HG02943 (cell line): ENCODE data around the gene INPP5D.
"Not testable (repeated sequence)": the region's sequence is repeated elsewhere in the genome, so short reads cannot be mapped to it uniquely, and the experiment has no call there.

Experiments
- ATAC-seq: cut with Tn5 transposase; IDR thresholded peaks from one replicate; pipeline ENCODE4 v1.9.1; 2021; ENCODE audit warnings: mild to moderate bottlenecking, low read depth, moderate library complexity; ENCODE audit not compliant: unreplicated experiment

The INPP5D gene

GRCh38 chr2:233112776-233113452, 52.8 kb downstream of the INPP5D start:
- no peak for ATAC-seq

- ATAC-seq = no peak
Observed at GRCh38 chr2:233114421-233114861, 54.3 kb downstream of the INPP5D start.

DNA sequence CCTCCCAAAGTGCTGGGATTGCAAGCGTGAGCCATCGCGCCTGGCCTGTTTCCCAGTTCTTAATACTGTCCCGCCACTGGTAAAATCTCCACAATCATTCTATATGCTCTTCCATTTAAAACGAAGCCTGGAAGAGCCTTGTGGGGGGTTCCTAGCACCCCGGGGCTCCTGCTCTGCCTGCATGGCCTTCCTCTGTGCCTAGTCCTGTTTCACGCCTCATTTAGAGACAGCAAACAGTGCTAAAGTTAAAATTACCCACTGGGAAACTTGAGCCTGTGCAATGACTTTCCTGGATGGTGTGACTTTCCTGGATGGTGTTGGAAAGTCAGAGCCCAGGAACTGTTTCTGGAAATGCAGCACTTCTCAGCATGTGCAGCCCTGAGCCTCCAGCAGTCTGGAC, 55.0 kb downstream of the INPP5D start:
- ATAC-seq = no peak

GRCh38 chr2:233115741-233116140, 55.6 kb downstream of the INPP5D start:
- ATAC-seq = no peak

DNA sequence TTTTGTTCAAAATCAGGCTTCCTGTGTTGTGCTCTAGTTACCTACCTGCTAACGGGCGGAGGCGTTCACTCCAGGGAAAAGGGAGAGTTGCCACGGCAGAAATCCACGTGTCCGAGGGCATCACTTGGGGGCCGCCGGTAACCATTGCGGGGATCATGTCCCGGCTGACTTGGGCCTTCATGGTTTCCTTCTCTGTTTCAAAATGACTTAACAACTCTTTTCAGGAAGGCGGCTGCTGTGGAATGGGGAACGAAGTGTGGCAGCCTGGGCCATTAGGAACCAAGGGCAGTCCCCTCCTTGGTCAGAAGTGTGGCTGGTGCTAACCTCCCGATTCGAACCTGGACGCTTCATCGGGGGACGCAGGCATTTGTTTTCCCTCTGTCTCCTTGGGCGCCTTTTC, 56.8 kb downstream of the INPP5D start:
- no peak for ATAC-seq

DNA sequence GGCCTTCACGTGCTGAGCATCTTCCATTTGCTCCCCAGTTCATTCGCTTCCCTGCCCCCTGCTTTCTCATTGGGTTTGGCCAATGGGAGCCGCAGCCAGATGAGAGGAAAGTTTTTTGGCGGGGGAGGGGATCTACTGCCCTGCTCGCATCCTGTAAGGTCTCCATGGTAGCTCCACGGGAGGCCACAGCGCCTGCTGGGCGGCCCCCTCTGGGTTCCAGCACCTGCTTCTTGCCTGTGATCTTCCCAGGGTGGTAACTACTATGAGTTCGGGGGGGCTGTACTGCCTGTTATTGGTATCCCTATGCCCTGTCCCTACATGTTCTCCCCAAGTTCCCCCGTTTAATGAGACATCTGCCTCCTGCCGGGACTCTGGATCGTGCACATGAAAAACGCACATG, 57.2 kb downstream of the INPP5D start:
- no peak for ATAC-seq

DNA sequence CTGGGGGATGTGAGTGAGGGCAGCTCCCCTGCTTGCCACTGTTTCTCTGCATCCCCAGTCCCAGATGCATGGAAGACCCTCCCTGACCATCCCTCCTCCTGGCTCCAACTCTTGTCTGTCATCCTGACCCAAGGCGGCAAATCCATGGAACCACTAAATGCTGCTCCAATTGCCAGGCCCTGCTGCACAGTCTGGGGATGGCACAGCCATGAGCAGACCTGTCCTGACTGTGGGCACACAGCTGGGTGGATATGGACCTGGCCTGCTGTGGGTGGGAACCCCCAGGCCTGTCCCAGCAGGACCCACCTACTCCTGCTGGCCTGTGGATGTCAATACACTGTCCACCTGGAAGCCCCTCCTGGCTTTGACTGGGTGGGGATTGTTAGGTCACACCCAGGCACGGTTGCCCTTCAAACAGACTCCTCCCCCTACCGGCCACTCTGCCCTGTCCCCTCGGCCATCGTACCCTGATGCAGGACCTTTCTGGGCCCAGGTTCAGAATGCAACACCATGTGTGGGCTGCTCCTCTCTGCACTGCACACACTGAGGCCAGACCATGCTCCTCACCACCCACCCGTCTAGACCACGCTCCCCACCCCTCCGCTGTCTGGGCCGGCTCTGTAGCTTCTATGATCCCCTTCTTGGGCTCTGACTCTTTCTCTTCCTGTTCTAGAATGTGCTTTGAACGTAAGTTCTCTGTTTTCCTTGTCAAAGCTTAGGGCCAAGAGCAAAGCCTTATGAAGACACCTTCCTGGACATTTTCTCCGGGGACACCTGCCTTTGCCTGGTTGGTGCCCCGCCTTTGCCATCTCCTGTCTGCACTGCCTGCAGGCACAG, 57.9 kb downstream of the INPP5D start:
- ATAC-seq = no peak

- ATAC-seq = no peak
Observed at GRCh38 chr2:233118648-233119000, 58.5 kb downstream of the INPP5D start.

DNA sequence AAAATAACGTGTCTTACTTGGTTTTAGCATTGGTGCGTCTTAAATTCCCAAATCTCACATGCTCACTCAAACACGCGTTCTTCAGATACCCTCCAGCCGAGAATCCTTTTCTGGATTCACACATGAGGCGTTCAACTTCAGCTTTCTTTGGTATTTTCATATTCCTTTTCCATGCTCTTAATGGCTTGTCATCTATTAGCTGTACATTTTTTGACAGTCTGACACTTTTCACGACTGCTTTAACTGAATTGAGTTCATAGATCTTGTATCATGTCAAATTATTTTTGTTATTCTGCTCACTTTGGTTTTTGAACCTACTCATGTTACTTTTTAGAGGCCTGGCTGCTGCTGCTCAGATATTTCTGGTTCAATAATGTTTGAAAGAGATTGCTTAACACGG, 59.0 kb downstream of the INPP5D start:
- no peak for ATAC-seq

- no peak for ATAC-seq
Observed at GRCh38 chr2:233119806-233120205, 59.7 kb downstream of the INPP5D start.

- ATAC-seq = no peak
Observed at GRCh38 chr2:233120459-233120858, 60.3 kb downstream of the INPP5D start.

DNA sequence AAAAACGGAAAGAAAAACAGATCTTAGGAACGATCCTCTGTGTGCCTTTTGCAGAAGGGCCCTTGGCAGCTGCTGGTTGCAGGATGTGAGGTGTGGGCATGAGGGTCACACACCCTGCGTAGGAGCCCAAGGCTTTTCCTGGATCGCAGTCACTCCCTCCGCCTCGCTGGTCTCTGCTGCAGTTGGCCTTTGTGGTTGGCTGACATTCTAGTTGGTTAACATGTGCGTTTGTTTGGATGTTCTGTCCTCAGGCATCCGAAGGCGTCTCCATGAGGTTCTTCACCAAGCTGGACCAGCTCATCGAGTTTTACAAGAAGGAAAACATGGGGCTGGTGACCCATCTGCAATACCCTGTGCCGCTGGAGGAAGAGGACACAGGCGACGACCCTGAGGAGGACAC, 61.7 kb downstream of the INPP5D start:
- no peak for ATAC-seq

DNA sequence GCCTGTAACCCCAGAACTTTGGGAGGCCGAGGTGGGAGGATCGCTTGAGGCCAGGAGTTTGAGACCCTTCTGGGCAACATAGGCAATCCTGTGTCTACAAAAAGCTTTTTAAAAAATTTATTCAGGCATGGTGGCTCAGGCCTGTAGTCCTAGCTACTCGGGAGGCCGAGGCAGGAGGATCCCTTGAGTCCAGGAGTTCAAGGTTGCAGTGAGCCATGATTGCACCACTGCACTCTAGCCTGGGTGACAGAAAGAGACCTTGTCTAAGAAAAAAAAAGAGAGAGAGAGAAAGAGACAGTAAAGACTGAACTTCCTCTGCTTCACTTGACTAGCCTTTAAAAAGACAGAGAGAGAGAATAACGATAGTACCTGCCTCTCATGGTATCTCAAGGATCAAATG, 62.4 kb downstream of the INPP5D start:
- no peak for ATAC-seq

GRCh38 chr2:233123576-233123975, 63.4 kb downstream of the INPP5D start:
- ATAC-seq = not testable (repeated sequence)

GRCh38 chr2:233124421-233125080, 64.4 kb downstream of the INPP5D start:
- ATAC-seq = peak; percentile 84

- ATAC-seq = no peak
Observed at GRCh38 chr2:233125455-233126065, 65.4 kb downstream of the INPP5D start.

GRCh38 chr2:233129351-233129978, 69.3 kb downstream of the INPP5D start:
- ATAC-seq = no peak

DNA sequence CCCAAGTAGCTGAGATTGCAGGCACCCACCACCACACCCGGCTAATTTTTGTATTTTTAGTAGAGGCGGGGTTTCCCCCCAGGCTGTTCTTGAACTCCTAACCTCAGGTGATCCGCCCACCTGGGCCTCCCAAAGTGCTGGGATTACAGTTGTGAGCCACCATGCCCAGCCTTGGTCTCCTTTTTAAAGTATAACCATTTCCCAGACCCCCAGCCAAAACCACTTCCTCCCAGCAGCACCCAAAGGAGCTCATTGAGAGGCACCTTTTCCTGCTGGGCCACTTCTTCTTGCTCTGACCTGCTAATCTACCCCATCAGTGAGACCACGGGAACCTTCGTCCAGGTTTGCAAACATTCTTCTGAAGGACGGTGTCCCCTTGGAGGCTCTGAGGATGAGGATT, 69.9 kb downstream of the INPP5D start:
- ATAC-seq = no peak

DNA sequence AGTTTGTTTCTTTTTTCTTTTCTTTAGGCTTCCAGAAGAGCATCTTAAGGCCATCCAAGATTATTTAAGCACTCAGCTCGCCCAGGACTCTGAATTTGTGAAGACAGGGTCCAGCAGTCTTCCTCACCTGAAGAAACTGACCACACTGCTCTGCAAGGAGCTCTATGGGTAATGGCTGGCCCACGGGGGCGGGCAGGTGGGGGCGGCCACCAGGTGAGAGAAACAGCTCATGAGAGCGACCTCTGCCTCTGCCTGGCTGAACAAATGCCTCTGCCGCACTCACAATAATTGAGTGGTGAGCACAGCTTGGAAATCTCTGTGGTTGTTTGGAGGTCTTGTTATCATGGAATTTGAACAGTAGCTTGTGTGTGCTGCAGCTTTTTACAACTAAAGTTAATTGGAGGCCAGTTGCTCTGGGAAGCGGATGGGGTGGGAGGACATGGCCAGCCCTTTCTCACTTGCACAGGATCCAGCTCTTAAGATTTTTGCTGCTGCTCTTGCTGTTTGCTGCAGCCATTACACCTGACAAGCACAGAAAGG, 70.4 kb downstream of the INPP5D start:
- no peak for ATAC-seq

DNA sequence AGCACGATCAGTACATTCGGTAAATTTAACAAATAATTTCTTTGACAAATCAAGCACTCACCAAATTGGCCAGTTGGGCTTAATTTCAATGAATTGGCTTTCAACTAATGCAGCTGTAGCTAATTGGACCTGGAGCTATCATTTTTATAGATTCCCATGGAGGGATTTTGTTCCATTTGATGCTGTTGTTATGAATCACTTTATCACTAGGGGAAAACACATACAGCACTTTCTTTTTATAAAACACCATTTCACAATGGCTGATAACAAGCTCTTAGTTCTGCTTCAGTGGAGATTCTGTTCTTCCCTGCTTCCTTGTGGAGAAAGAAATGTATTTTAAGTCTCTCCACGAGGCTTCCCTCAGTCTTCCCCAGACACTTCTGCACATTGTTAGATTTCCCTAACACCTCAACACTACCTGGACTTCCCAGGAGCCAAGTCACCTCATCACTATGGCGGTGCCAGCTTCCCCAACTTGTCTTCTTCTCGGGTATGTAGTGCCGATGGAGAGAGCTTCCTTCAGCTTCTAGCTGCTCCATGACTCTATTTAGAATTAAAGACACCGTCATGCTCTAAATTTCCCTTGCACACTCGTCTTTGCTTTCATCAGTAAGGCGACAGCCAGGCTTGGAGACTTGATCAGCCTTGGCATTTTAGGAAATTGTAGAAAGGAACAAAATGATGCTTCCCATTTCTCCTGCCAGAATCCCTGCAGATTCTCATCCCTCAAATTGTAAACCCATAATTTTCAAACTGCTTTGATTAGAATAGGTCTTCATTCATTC, 72.0 kb downstream of the INPP5D start:
- no peak for ATAC-seq
